ENCODE data around the gene CYP3A5.

GRCh38 chr7:99639267-99639666 lies 40.5 kb downstream of the CYP3A5 start:
- TF ChIP-seq MAZ (CRISPR knock-in tag; conservative IDR thresholded peaks at IDR 0.05 in 1 of 2, IDR thresholded peaks at IDR 0.05 in 1 of 2) (no peak), POLR2A (conservative IDR thresholded peaks at IDR 0.05) (no peak), HEY1 (CRISPR knock-in tag; IDR thresholded peaks at IDR 0.05; ENCODE audit: borderline replicate concordance) (no peak), MXI1 (IDR thresholded peaks at IDR 0.05; ENCODE audit: low read depth, low read length) (no peak), MAX (CRISPR knock-in tag; IDR thresholded peaks at IDR 0.05) (no peak), BHLHE40 (IDR thresholded peaks at IDR 0.05; ENCODE audit: low read length) (no peak), HNRNPLL (IDR thresholded peaks at IDR 0.05; ENCODE audit: low read depth, low read length, poor library complexity, severe bottlenecking) (no peak)

Data from K562 (cell line).